ENCODE results near the gene POLE2. TPM values are rescaled to one million over a fixed set of nuclear protein-coding genes. Genes with fewer than 3 reads are reported as not detected.

Gene POLE2
- total RNA-seq, 1 donor from 2014 or later: 2.4 TPM

DNA sequence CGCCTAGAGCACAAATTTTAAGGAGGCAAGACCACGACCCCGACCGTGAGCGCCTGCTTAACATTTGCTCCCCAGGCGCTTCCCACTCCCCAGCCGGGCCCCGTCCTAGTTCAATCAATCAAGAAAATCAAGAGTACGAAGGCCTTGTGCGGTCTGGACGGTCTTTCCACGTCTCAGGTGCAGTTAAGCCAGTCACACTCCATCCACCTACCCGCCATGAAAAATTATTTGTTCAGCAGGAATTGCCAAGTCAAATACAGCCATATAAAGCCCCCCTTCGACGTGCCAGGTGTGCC is 89.9 kb downstream of the POLE2 start:
- Mint-ChIP-seq H3K9me3 (ENCODE audit: unreplicated experiment) (peaks cover 7% of the 10 kb centered on the region), H3K27ac (ENCODE audit: unreplicated experiment) (peak overlapping the region; percentile 85), H3K4me3 (ENCODE audit: unreplicated experiment) (peak overlapping the region; percentile 93), H3K36me3 (ENCODE audit: unreplicated experiment) (no peaks in the 10 kb centered on the region), H3K4me1 (ENCODE audit: low read depth, unreplicated experiment) (peaks cover 3% of the 10 kb centered on the region), H3K27me3 (ENCODE audit: unreplicated experiment) (peaks cover 9% of the 10 kb centered on the region)
- TF ChIP-seq, protein P1, sequence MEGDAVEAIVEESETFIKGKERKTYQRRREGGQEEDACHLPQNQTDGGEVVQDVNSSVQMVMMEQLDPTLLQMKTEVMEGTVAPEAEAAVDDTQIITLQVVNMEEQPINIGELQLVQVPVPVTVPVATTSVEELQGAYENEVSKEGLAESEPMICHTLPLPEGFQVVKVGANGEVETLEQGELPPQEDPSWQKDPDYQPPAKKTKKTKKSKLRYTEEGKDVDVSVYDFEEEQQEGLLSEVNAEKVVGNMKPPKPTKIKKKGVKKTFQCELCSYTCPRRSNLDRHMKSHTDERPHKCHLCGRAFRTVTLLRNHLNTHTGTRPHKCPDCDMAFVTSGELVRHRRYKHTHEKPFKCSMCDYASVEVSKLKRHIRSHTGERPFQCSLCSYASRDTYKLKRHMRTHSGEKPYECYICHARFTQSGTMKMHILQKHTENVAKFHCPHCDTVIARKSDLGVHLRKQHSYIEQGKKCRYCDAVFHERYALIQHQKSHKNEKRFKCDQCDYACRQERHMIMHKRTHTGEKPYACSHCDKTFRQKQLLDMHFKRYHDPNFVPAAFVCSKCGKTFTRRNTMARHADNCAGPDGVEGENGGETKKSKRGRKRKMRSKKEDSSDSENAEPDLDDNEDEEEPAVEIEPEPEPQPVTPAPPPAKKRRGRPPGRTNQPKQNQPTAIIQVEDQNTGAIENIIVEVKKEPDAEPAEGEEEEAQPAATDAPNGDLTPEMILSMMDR (IDR thresholded peaks at IDR 0.05; ENCODE audit: partially characterized antibody, unreplicated experiment): no peak
- peak; percentile 28 for DNase-seq

DNA sequence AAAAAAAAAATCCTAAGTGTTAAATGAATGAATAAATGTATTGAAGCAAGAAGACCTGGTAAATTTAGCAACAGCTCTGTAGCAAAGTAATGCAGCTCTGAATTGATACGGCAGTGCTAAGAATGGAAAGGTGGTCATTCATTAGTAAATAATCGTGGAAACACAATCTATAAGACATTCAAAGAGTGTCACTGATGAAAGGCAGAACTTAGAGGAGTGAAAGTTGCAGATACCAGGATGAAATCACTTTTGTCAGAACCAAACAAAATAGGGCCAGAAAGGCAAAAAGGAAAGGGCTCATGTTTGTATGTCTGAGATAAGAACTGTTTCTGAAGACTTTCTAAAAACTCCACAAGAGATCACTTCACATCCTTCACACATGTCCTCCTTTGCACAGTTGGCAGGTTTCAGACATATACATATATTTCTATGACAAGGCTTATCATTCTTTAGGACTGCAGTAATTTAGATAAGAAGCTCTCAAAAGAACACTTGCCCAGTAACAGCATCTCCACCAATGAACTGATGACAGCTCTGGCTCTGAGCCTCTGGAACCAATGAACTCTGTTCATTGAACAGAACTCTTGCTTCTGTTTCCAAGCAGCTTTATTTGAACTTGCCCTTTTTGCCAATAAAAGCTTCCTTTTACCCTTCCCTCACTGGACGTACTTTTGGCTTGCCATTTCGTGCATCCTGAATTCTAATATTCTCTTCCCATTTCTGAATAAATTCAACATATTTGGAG is 93.5 kb downstream of the POLE2 start:
- H3K27me3 Mint-ChIP-seq (ENCODE audit: unreplicated experiment): peaks cover 6% of the 10 kb centered on the region
- H3K27ac Mint-ChIP-seq (ENCODE audit: unreplicated experiment): no peak overlapping the region

More for the DNA sequence above, 93.5 kb downstream of the POLE2 start:
- Mint-ChIP-seq H3K4me1 (ENCODE audit: low read depth, unreplicated experiment) (no peaks in the 10 kb centered on the region), H3K4me3 (ENCODE audit: unreplicated experiment) (no peak overlapping the region), H3K9me3 (ENCODE audit: unreplicated experiment) (peaks cover 6% of the 10 kb centered on the region), H3K36me3 (ENCODE audit: unreplicated experiment) (no peaks in the 10 kb centered on the region)
- DNase-seq: no peak
- TF ChIP-seq, protein P1 (IDR thresholded peaks at IDR 0.05; ENCODE audit: partially characterized antibody, unreplicated experiment): no peak

Other genes with a start within 250 kb of the POLE2 start
- 635 TPM for gene RPS29, start 101.8 kb downstream of the POLE2 start, total RNA-seq (ENCODE audit: unreplicated experiment)
- gene LRR1, start 89.3 kb downstream of the POLE2 start, total RNA-seq (ENCODE audit: unreplicated experiment): 8.0 TPM
- 94.2 TPM for gene RPL36AL, start 67.6 kb downstream of the POLE2 start, total RNA-seq (ENCODE audit: unreplicated experiment)
- 20.6 TPM for gene MGAT2, start 67.4 kb downstream of the POLE2 start, total RNA-seq (ENCODE audit: unreplicated experiment)
- gene DNAAF2, start 53.0 kb downstream of the POLE2 start, total RNA-seq (ENCODE audit: unreplicated experiment): 19.1 TPM
- 0.98 TPM for gene KLHDC1, start 4.9 kb upstream of the POLE2 start, total RNA-seq (ENCODE audit: unreplicated experiment)
- gene KLHDC2, start 79.9 kb upstream of the POLE2 start, total RNA-seq (ENCODE audit: unreplicated experiment): 48.7 TPM
- gene NEMF, start 164.6 kb upstream of the POLE2 start, total RNA-seq (ENCODE audit: unreplicated experiment): 78.8 TPM
- 38.8 TPM for gene ARF6, start 204.9 kb upstream of the POLE2 start, total RNA-seq (ENCODE audit: unreplicated experiment)